ENCODE measurements around the gene CD22.
"Not testable (repeated sequence)": the region's sequence is repeated elsewhere in the genome, so short reads cannot be mapped to it uniquely, and the experiment has no call there.

Gene CD22

GRCh38 chr19:35341565-35342225 is 12.7 kb downstream of the CD22 start:
- DNase-seq (ENCODE audit: low spot score): no peak

GRCh38 chr19:35342430-35342829 is 13.4 kb downstream of the CD22 start:
- no peak for DNase-seq (ENCODE audit: low spot score)

- DNase-seq (ENCODE audit: low spot score): no peak
Observed at GRCh38 chr19:35344511-35345031, 15.6 kb downstream of the CD22 start.

- DNase-seq (ENCODE audit: low spot score): no peak
Observed at GRCh38 chr19:35345671-35346111, 16.7 kb downstream of the CD22 start.

- no peak for DNase-seq (ENCODE audit: low spot score)
Observed at GRCh38 chr19:35346193-35347052, 17.4 kb downstream of the CD22 start.

GRCh38 chr19:35347171-35347929 is 18.4 kb downstream of the CD22 start, which contains the start of gene FFAR1:
TSS of gene FFAR1 (plus strand) at chr19:35347902. CDS start at chr19:35351552, 3,650 bp downstream.
- DNase-seq (ENCODE audit: low spot score): no peak

GRCh38 chr19:35347930-35348298 is 18.9 kb downstream of the CD22 start:
- DNase-seq (ENCODE audit: low spot score): no peak

- no peak for DNase-seq (ENCODE audit: low spot score)
Observed at GRCh38 chr19:35348911-35349611, 20.1 kb downstream of the CD22 start.

GRCh38 chr19:35349614-35350521 is 20.9 kb downstream of the CD22 start:
- no peak for DNase-seq (ENCODE audit: low spot score)

- DNase-seq (ENCODE audit: low spot score): no peak
Observed at GRCh38 chr19:35350591-35350990, 21.6 kb downstream of the CD22 start.

GRCh38 chr19:35351411-35352176 is 22.6 kb downstream of the CD22 start:
- no peak for DNase-seq (ENCODE audit: low spot score)

GRCh38 chr19:35352177-35352447 is 23.1 kb downstream of the CD22 start:
- DNase-seq (ENCODE audit: low spot score): no peak

- DNase-seq (ENCODE audit: low spot score): peak; percentile 98
Observed at GRCh38 chr19:35352448-35353304, 23.7 kb downstream of the CD22 start.

- no peak for DNase-seq (ENCODE audit: low spot score)
Observed at GRCh38 chr19:35353635-35354034, 24.6 kb downstream of the CD22 start.

- DNase-seq (ENCODE audit: low spot score): no peak
Observed at GRCh38 chr19:35354898-35355297, 25.9 kb downstream of the CD22 start.

- DNase-seq (ENCODE audit: low spot score): no peak
Observed at GRCh38 chr19:35355791-35356460, 26.9 kb downstream of the CD22 start.

- no peak for DNase-seq (ENCODE audit: low spot score)
Observed at GRCh38 chr19:35357867-35358573, 29.0 kb downstream of the CD22 start, which contains the start of gene FFAR3. TSS of gene FFAR3 (plus strand) at chr19:35358460. CDS start at chr19:35358891, 431 bp downstream.

GRCh38 chr19:35358834-35359233 is 29.8 kb downstream of the CD22 start:
- not testable (repeated sequence) for DNase-seq (ENCODE audit: low spot score)

Data from HuH-7 (cell line).